Measurements from ENCODE around the gene KLHL36.

The KLHL36 gene

DNA sequence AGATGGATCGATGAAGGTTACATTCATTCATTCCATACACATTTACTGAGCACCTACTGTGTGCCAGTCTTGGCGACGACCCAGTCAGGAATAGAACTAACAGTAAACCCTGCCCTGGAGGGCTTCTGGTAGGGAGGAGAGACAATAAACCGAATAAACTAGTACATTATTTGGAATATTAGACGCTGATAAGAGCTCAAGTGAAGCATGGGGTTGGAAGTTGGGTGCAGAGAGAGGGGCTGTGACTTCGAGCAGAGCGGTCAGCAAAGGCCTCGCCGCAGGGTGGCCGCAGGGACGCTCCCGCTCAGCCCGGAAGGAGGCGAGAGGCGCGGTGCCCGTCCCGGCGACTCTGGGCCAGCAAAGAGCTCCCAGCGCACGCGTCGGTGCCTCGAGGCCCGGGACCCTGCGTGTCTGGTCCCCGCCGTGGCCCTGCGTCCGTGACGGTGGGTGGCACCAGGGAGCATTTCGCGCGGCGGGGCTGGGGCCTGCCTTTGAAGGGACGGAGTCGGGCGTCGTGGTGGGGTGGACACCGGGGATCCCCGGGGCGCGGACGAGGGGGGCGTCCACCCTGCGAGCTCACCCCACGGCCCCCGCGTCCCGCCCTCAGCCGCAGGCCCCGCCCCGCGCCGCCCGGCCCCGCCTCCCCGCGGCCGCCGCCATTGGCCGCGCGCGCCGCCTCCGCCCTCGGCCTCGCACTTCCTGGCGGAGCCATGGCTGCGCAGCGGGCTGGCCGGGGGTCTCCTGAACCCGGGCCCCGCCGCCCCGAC lies at the start of gene KLHL36:
Gene KLHL36 (plus strand): TSS at position 684 of the 767 bp plus-strand sequence. CDS start 2,357 bp downstream, outside the sequence.
- peak within 1 kb of the TSS; percentile 70 for H3K4me3 ChIP-seq (ENCODE audit: low read depth, low read length)
- peaks cover 17% of the 10 kb centered on the region for H3K27me3 ChIP-seq (ENCODE audit: control insufficient read depth, insufficient read depth, low read length)
- no peak within 1 kb of the TSS for H3K27ac ChIP-seq (ENCODE audit: low read depth, low read length)
- H3K9ac ChIP-seq (ENCODE audit: low read depth, low read length): no peak within 1 kb of the TSS
- H3K36me3 ChIP-seq (ENCODE audit: control insufficient read depth, insufficient read depth, low read length): peaks cover 13% of the 10 kb centered on the region; the same call in 1 of the 2 replicates
- no peaks in the 10 kb centered on the region for H3K9me3 ChIP-seq (ENCODE audit: control insufficient read depth, insufficient read depth, low read length)
- H3K4me1 ChIP-seq (ENCODE audit: control insufficient read depth, insufficient read depth, low read length): peaks cover 5% of the 10 kb centered on the region; the same call in 1 of the 2 replicates

DNA sequence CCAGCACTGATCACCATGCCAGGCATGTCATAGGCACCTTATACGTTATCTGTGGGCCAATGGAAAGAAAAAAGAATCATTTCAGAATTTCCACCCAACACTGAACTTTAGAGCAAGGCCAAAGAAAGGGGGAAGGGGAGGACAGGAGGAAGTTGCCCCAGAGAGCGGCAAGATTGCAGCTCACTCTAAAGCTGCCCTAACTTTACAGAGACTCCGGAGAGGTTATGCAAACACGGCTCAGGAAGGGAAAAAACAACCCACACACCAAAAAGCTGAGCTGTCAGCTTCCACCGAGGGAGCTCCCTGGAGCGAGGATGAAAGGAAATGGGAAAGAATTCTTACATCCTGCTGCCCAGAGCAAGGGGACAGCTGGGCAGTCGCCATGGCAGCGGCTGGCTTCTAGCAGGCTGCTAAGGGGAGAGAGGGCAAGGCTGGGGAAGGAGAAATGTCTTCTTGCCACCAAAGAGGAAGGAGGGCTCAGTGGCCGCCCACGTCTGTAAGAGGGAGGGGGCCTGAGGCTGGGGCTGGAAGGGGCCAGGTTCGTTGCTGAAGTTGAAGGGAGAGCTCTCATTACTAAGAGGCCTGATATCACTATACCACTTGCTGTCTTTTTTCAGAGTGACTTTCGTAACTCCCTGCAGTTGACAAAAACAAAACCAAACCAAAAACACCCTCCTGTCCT lies 48.6 kb upstream of the KLHL36 start:
- peak overlapping the region; percentile 89 for H3K27ac ChIP-seq (ENCODE audit: low read depth, low read length)
- H3K27me3 ChIP-seq (ENCODE audit: control insufficient read depth, insufficient read depth, low read length): no peaks in the 10 kb centered on the region
- no peak overlapping the region for H3K9ac ChIP-seq (ENCODE audit: low read depth, low read length)
- H3K36me3 ChIP-seq (ENCODE audit: control insufficient read depth, insufficient read depth, low read length): no peaks in the 10 kb centered on the region; the same call in 1 of the 2 replicates
- no peaks in the 10 kb centered on the region for H3K9me3 ChIP-seq (ENCODE audit: control insufficient read depth, insufficient read depth, low read length)
- H3K4me3 ChIP-seq (ENCODE audit: low read depth, low read length): peak overlapping the region; percentile 44
- peaks cover 51% of the 10 kb centered on the region for H3K4me1 ChIP-seq (ENCODE audit: control insufficient read depth, insufficient read depth, low read length)

DNA sequence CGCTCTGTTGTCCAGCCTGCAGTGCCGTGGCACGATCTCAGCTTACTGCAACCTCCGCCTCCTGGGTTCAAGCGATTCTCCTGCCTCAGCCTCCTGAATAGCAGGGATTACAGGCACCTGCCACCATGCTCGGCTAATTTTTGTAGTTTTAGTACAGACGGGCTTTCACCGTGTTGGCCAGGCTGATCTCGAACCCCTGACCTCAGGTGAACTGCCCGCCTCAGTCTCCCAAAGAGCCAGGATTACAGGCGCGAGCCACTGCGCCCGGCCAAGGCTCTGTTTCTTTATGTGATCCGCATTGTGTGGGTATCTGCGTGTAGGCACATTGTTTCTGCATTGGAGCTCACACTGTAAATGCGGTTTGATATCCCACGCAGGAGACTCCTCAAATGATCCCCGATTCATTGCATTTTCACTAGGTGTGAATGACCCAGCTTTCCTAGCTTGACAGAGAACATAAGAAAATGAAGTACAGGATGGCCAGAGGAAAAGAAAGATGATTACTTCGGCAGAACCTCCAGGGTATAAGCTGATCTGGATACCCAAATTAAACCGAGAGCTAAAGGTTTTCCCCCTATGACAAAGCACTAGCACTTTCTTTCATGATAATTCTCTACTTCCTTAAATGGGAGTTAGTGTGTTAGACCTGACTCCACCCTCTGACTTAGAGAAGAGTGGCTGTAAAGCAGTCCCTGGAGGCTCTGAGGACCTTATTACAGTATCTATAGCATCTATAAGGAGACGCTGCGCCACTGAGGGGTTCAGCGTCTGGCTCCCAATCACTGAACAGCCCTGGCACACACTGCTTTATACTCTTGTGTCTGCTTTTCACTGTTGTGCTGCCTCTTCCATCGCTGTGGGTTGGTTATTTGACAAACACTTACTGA lies 47.7 kb upstream of the KLHL36 start:
- Histone ChIP-seq H3K9ac (ENCODE audit: low read depth, low read length) (no peak overlapping the region), H3K27ac (ENCODE audit: low read depth, low read length) (peak overlapping the region; percentile 89), H3K4me3 (ENCODE audit: low read depth, low read length) (no peak overlapping the region), H3K27me3 (ENCODE audit: control insufficient read depth, insufficient read depth, low read length) (no peaks in the 10 kb centered on the region), H3K4me1 (ENCODE audit: control insufficient read depth, insufficient read depth, low read length) (peaks cover 56% of the 10 kb centered on the region), H3K9me3 (ENCODE audit: control insufficient read depth, insufficient read depth, low read length) (no peaks in the 10 kb centered on the region), H3K36me3 (ENCODE audit: control insufficient read depth, insufficient read depth, low read length) (no peaks in the 10 kb centered on the region; the same call in 1 of the 2 replicates)

DNA sequence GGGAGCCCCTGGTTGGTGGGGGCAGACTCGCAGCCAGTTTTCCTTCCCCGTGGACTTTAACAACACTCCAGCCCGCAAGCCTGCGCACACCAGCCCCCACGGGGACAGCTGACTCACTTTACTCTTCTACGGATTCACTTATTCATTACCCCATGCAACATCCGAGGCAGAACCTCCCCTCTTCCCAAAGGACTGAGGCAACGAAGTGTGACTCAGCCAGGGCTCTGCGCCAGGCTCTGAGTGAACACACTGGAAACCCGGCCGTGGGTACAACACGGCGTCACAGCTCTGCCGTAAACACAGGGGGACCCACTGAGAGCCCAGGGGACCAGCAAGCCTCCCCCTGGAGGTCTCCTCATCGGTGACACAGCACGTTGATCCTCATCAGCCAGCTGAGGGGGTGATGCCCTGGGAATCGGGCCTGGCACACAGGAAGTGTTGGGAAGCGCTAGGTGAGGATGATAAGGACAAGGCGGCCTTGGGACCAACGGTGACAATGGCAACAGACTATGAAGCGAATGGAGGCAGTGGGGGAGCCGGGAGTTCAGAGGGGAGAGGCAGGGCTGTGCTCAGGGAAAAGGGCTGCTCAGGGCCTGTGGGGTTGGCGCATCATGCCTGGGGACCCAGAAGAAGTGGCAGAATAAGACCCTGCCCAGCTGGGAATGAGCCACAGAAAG lies 45.0 kb upstream of the KLHL36 start:
- H3K9me3 ChIP-seq (ENCODE audit: control insufficient read depth, insufficient read depth, low read length): no peaks in the 10 kb centered on the region
- H3K27ac ChIP-seq (ENCODE audit: low read depth, low read length): peak overlapping the region; percentile 2
- peaks cover 44% of the 10 kb centered on the region for H3K4me1 ChIP-seq (ENCODE audit: control insufficient read depth, insufficient read depth, low read length)
- H3K9ac ChIP-seq (ENCODE audit: low read depth, low read length): no peak overlapping the region
- H3K36me3 ChIP-seq (ENCODE audit: control insufficient read depth, insufficient read depth, low read length): no peaks in the 10 kb centered on the region
- H3K4me3 ChIP-seq (ENCODE audit: low read depth, low read length): no peak overlapping the region
- H3K27me3 ChIP-seq (ENCODE audit: control insufficient read depth, insufficient read depth, low read length): no peaks in the 10 kb centered on the region

DNA sequence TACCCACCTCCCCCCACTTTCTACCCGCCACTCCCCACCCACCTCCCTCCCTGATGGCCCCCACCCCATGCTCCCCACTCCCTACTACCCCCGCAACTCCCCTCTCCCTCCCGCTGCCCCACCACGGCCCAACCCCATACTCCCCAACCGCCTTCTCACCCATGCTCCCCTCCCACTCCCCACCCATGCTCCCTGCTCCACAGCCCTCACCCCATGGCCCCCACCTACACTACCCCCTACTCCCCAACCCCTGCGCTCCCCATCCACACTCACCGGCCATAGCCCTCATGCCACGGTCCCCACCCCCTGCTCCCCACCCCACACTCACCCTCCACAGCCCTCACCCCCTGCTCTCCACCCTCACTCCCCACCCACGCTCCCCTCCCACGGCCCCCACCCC lies 44.4 kb upstream of the KLHL36 start:
- H3K36me3 ChIP-seq (ENCODE audit: control insufficient read depth, insufficient read depth, low read length): no peaks in the 10 kb centered on the region
- H3K9me3 ChIP-seq (ENCODE audit: control insufficient read depth, insufficient read depth, low read length): no peaks in the 10 kb centered on the region
- H3K4me1 ChIP-seq (ENCODE audit: control insufficient read depth, insufficient read depth, low read length): peaks cover 43% of the 10 kb centered on the region
- no peak overlapping the region for H3K4me3 ChIP-seq (ENCODE audit: low read depth, low read length)
- no peak overlapping the region for H3K9ac ChIP-seq (ENCODE audit: low read depth, low read length)
- no peak overlapping the region for H3K27ac ChIP-seq (ENCODE audit: low read depth, low read length)
- H3K27me3 ChIP-seq (ENCODE audit: control insufficient read depth, insufficient read depth, low read length): no peaks in the 10 kb centered on the region

DNA sequence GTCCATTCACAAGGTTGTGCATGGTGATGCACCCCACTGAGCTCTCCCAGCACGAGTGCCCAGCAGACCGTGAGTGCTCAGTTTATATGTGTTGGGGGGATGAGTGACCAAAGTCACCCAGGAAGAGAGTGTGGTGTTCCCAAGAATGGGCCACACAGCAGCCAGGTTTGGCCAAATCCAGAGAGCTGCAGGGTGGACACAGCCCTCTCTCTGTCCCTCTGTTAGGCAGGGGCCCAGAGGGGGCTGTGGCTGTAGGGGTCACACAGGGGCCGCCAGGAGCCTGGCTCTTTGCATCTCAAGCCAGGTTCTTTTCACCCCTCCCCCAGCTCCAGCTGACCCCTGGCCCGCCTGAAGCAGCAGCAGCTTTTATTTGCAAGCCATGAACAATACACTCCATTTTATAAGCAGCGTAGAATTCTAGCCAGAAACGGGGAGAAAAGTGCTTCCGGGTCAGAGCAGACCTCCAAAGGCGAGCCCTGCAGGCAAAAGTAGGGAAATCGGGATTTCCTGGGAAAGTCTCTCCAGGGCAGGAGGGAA lies 43.8 kb upstream of the KLHL36 start:
- H3K27me3 ChIP-seq (ENCODE audit: control insufficient read depth, insufficient read depth, low read length): no peaks in the 10 kb centered on the region
- H3K9me3 ChIP-seq (ENCODE audit: control insufficient read depth, insufficient read depth, low read length): no peaks in the 10 kb centered on the region
- H3K36me3 ChIP-seq (ENCODE audit: control insufficient read depth, insufficient read depth, low read length): no peaks in the 10 kb centered on the region
- H3K4me3 ChIP-seq (ENCODE audit: low read depth, low read length): no peak overlapping the region
- H3K27ac ChIP-seq (ENCODE audit: low read depth, low read length): peak overlapping the region; percentile 70
- H3K9ac ChIP-seq (ENCODE audit: low read depth, low read length): no peak overlapping the region
- H3K4me1 ChIP-seq (ENCODE audit: control insufficient read depth, insufficient read depth, low read length): peaks cover 37% of the 10 kb centered on the region

DNA sequence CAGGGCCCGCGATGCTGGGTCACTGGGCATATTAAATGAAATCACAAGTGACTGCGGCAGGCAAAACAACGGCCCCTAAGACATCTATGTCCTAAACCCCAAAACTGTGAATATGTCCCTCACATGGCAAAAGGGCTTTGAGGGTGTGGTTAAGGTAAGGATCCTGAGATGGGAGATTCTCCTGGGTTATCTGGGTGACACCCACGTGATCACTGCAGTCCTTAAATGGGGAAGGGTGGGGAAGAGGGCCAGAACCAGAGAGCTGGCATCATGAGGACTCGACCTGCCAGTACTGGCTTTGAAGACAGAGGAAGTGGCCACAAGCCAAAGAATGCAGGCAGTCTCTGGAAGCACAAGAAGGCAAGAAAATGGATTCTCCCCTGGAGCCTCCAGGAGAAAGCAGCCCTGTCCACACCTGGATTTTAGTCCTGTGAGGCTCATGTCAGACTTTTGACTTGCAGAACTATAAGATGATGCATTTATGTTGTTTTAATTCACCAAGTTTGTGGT lies 42.9 kb upstream of the KLHL36 start:
- H3K36me3 ChIP-seq (ENCODE audit: control insufficient read depth, insufficient read depth, low read length): no peaks in the 10 kb centered on the region
- no peaks in the 10 kb centered on the region for H3K9me3 ChIP-seq (ENCODE audit: control insufficient read depth, insufficient read depth, low read length)
- peaks cover 31% of the 10 kb centered on the region for H3K4me1 ChIP-seq (ENCODE audit: control insufficient read depth, insufficient read depth, low read length)
- H3K27me3 ChIP-seq (ENCODE audit: control insufficient read depth, insufficient read depth, low read length): no peaks in the 10 kb centered on the region
- H3K4me3 ChIP-seq (ENCODE audit: low read depth, low read length): no peak overlapping the region
- H3K9ac ChIP-seq (ENCODE audit: low read depth, low read length): no peak overlapping the region
- peak overlapping the region; percentile 70 for H3K27ac ChIP-seq (ENCODE audit: low read depth, low read length)

DNA sequence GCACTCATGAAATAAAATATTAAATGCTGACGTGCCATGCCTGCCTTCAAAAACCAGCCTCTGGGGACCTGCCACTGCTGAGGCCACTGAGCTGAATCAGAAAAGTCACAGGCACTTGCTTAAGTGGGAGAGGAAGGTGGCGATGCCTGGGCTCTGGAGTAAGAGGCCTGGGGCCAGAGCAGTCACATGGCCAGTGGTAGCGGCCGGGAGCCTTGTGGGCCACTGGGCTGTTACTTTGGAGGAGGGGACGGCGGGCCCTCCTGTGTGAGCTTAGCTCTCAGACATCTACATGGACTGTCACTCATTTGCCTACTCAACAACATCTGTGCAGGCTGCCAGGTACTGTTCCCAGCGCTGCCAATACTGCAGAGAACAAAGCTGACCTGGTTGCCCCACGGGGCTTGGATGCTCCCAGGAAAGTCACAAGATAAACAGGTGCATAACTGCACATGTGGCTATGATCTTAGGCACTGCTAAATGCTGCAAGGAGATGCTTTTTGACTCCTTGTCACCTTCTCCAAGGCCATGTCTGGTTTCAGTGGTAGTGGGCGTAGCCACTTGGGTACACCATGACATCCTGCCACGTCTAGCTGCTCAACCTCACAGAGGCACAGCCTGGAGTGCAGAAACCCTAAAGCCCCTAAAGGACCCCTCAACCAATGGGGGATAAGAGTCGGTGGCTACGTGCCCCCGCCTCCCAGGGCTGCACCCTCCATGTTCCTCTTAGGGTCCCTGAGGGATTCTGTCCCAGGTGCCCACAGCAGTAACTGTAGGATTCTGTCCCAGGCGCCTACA lies 42.0 kb upstream of the KLHL36 start:
- Histone ChIP-seq H3K9ac (ENCODE audit: low read depth, low read length) (no peak overlapping the region), H3K4me1 (ENCODE audit: control insufficient read depth, insufficient read depth, low read length) (peaks cover 22% of the 10 kb centered on the region), H3K27me3 (ENCODE audit: control insufficient read depth, insufficient read depth, low read length) (no peaks in the 10 kb centered on the region), H3K27ac (ENCODE audit: low read depth, low read length) (no peak overlapping the region), H3K9me3 (ENCODE audit: control insufficient read depth, insufficient read depth, low read length) (no peaks in the 10 kb centered on the region), H3K36me3 (ENCODE audit: control insufficient read depth, insufficient read depth, low read length) (no peaks in the 10 kb centered on the region), H3K4me3 (ENCODE audit: low read depth, low read length) (no peak overlapping the region)

DNA sequence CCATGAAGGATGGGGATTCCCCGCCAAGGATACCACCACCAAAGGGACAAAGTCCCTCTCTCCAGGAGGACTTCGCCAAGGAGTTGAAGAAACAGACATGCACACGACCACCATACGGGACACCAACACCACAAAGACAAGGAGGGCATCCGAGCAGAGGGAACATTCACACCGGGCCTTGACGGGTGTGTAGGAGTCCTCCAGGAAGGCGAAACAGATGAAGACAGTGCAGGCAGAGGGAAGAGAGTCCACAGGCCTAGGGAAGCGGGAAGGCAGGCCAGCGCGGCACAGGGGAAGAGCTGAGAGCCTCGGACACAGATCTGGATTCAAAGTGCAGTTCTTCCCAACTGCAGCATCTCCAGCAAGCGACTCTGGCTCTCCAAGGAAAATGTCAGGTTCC lies 41.2 kb upstream of the KLHL36 start:
- Histone ChIP-seq H3K27ac (ENCODE audit: low read depth, low read length) (no peak overlapping the region), H3K9me3 (ENCODE audit: control insufficient read depth, insufficient read depth, low read length) (no peaks in the 10 kb centered on the region), H3K27me3 (ENCODE audit: control insufficient read depth, insufficient read depth, low read length) (no peaks in the 10 kb centered on the region), H3K4me3 (ENCODE audit: low read depth, low read length) (no peak overlapping the region), H3K36me3 (ENCODE audit: control insufficient read depth, insufficient read depth, low read length) (no peaks in the 10 kb centered on the region), H3K9ac (ENCODE audit: low read depth, low read length) (no peak overlapping the region), H3K4me1 (ENCODE audit: control insufficient read depth, insufficient read depth, low read length) (peaks cover 18% of the 10 kb centered on the region)

Measured in HUES48 (cell line).